ENCODE results near the gene ESRP2.

- no peak for TF ChIP-seq CTCF (IDR thresholded peaks at IDR 0.05; ENCODE audit: low read depth, low read length)
- no peak for TF ChIP-seq MAX (IDR thresholded peaks at IDR 0.05; ENCODE audit: low read depth, low read length)
- no peak for TF ChIP-seq MYC (IDR thresholded peaks at IDR 0.05; ENCODE audit: low read depth, low read length)
- TF ChIP-seq POLR2A (IDR thresholded peaks at IDR 0.05; ENCODE audit: extremely low read depth, insufficient read length), result no peak
Observed at GRCh38 chr16:68284847-68285246, 48.9 kb upstream of the ESRP2 start.

Data from NB4 (cell line).